Amniotic epithelial cell (primary cell): ENCODE data around the gene IL1R2.

Experiments used
- DNase-seq: peaks from one replicate; pipeline ENCODE4 v3.0.0-alpha.2; 2010; ENCODE audit warnings: low read depth

IL1R2 gene

DNA sequence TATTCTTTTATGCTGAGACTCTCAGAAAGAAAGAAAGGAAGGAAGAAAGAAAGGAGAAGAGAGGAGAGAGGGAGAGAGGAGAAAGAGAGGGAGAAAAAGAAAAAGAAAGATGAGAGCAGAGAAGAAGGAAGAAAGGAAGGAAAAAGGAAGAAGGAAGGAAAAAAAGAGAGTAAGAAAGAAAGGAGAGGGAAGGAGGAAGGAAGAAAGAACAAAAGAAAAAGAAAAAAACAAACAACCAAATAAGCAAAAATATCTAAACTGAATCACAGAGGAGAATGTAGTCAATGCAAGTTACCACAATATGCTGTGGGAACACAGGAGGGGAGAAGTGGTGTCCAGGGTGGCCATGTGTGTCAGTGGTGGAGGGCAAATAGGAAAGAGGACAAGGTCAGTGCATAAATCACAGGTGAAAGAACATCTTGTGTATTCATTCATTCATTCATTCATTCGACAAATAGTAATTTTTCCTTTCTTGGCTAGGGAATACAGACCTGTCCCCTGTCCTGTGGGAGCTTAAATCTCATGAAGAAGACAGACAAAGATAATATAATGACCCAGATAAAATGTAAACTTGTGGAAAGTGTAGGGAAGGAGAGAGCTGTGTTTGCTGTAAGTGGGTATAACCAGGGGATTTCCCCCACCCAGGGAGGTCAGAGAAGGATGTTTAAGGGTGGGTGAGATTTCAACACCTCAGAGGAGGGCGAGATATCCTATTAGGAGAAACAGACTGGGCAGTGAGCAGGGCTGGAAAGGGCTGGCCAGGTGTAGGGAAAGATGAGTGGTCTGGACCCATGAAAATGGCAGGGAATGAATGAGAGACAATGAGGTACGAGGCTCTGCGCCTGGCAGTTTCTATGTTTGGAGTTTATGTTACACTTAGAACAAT is 50.7 kb downstream of the IL1R2 start:
- DNase-seq: no peak

GRCh38 chr2:102043560-102043959 is 51.8 kb downstream of the IL1R2 start:
- no peak for DNase-seq

DNA sequence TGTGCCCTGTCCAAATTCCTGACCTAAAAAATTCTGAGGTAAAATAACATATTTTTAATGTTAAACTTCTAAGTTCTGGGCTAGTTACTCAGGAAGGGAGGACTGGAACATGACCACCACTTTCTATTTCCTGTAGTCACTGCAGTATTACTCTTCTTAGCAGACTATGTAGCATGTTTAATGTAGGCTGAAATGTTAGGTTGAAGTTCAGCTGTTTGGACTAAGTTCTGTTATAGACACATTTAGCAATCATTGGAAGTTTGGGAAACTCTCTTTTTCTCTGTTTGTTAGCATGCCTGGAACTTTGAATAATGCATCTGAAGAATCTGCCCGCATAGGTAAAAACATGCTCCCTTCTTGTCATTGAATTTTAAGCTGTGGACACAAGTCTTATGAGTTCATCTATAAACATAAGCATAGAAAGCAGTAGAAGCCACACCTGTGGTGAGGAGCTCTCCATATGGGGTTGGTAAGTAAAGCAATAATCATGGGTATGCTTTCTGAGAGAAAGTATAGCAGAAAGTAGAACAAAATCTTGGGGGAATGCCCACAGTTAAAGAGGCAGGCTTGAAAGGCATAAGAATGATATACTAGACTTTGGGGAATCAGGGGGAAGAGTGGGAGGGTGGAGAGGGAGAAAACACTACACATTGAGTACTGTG is 52.6 kb downstream of the IL1R2 start:
- DNase-seq: no peak

- DNase-seq: no peak
Observed at GRCh38 chr2:102044967-102045489, 53.3 kb downstream of the IL1R2 start.

- DNase-seq: no peak
Observed at GRCh38 chr2:102045697-102046096, 53.9 kb downstream of the IL1R2 start.

GRCh38 chr2:102046135-102046986 is 54.6 kb downstream of the IL1R2 start:
- DNase-seq: no peak

DNA sequence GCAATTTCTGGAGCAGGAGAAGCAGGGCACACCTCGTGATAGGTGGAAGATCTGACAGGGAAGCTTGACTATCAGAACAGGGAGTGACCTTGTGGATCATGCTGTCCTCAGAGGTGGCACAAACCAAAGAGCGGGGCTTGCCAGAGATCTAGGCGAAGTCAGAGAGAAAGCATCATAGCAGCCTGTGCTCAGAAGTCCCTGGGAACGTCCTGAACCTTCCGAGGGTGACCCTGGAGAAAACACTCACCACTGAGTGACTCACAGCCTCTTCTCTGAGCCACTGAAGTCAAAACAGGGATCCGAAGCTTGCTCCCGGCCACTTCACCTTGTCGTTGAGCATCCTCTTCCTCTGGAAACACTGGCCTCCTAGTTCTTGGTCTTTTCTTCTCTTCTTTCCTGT is 56.7 kb downstream of the IL1R2 start:
- peak; percentile 76 for DNase-seq

- no peak for DNase-seq
Observed at GRCh38 chr2:102049756-102050443, 58.1 kb downstream of the IL1R2 start.

GRCh38 chr2:102050854-102051391 is 59.2 kb downstream of the IL1R2 start:
- peak; percentile 93 for DNase-seq

- peak; percentile 69 for DNase-seq
Observed at GRCh38 chr2:102051692-102052277, 60.0 kb downstream of the IL1R2 start.

DNA sequence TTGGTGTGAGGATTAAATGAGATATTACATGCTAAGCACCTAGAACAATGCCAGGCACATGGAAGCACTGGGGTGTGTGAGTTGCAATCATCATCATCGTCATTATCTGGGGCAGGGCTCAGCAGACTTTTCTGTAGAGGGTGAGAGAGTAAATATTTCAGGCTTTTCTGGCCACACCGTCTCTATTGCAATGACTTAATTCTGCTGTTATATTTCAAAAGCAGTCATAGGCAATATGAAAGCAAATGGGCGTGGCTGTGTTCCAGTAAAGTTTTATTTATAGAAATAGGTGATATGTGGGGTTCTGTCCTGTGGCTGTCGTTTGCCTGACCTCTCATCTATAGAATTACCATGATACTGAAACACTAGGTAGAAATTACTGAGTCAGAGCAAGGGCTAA is 60.6 kb downstream of the IL1R2 start:
- DNase-seq: no peak

DNA sequence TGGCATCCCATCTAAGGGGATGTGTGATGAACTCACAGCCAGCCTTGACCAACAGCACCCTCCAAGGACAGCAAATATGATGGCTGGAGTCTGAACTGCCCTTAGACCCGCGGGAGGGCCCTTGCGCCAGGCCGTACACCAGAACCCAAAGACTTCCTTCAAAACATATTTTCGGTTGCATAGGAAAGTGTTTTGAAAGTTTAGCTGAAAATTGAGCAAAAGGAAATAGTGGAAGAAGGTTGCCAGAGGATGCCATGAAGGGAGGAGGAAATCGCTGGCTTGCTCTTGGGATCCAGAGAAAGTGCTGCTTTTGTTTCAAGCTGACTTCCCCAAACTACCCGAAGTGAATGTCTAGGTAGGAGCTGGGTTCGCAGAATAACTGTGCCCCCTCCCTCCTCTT is 61.3 kb downstream of the IL1R2 start:
- DNase-seq: no peak

DNA sequence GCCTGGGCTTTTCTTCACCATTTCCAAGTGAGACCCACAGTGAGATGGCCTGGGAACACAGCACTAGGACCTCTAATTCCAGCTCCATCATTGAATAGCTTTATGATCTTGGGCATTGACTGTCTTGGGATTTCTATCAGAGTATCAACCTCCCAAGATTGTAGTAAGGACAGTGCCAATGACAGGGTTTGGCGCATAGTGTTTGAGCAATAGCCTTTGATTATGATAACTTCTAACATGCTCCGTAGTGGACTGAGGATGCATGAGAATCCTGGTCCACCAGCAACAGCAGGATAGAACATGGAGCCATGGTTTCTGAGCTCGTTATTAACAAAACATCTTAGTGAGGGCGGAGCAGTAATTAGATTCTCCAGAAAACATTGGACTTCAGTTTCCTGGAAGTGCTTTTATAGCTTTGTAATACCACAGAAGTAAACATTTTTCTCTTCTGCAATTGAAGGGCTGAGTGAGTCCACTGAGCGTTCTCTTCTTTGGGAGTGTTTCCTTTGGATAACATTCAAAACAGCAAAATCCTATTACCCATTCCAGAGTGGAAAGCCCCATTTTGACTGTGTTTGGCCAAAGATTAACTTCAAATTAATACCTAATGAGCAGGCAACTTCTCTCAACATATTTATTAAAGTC is 63.7 kb downstream of the IL1R2 start:
- no peak for DNase-seq

GRCh38 chr2:102056079-102056581 is 64.4 kb downstream of the IL1R2 start:
- DNase-seq: peak; percentile 64

GRCh38 chr2:102057502-102058292 is 65.9 kb downstream of the IL1R2 start:
- DNase-seq: no peak

GRCh38 chr2:102058293-102058833 is 66.6 kb downstream of the IL1R2 start:
- DNase-seq: no peak

GRCh38 chr2:102059151-102059550 is 67.4 kb downstream of the IL1R2 start:
- peak; percentile 39 for DNase-seq

- no peak for DNase-seq
Observed at GRCh38 chr2:102060047-102060446, 68.3 kb downstream of the IL1R2 start.

- no peak for DNase-seq
Observed at GRCh38 chr2:102060792-102061191, 69.0 kb downstream of the IL1R2 start.
